Neutrophil (primary cell): ENCODE data around the gene GSG1L.

Experiments used
- H3K27ac ChIP-seq: fragments of 200-600 bp; sonication (generic); 2 replicates; pipeline ENCODE4 v1.5.1; 2016; ENCODE audit warnings: mild to moderate bottlenecking, moderate library complexity
- H3K27me3 ChIP-seq: fragments of 200-600 bp; sonication (generic); 2 replicates; pipeline ENCODE4 v1.6.0; 2016; ENCODE audit warnings: mild to moderate bottlenecking
- H3K36me3 ChIP-seq: fragments of 200-600 bp; sonication (generic); 2 replicates; pipeline ENCODE4 v1.5.1; 2017
- H3K4me1 ChIP-seq, 2 experiments: fragments of 200-600 bp in 1 of 2; sonication (generic) in 1 of 2; 1 replicate in 1 of 2; 2 replicates in 1 of 2; pipeline versions ENCODE4 v1.5.1 to v1.6.1; 2013 to 2016; ENCODE audit warnings: low read depth in 1 of 2, low read length in 1 of 2, mild to moderate bottlenecking in 1 of 2, moderate library complexity in 1 of 2; ENCODE audit not compliant: control insufficient read depth in 1 of 2, insufficient read depth in 1 of 2
- H3K4me3 ChIP-seq, 2 experiments: fragments of 200-600 bp in 1 of 2; sonication (generic) in 1 of 2; 1 replicate in 1 of 2; 2 replicates in 1 of 2; pipeline ENCODE4 v1.5.1; 2013 to 2016; ENCODE audit warnings: low read depth in 1 of 2, low read length in 1 of 2, mild to moderate bottlenecking in 1 of 2, moderate library complexity in 1 of 2
- H3K9me3 ChIP-seq: fragments of 200-600 bp; sonication (generic); 2 replicates; pipeline ENCODE4 v1.5.1; 2016
- CTCF ChIP-seq: fragments of 200-600 bp; sonication (generic); IDR thresholded peaks from 2 replicates; pipeline ENCODE4 v1.5.1; 2016; ENCODE audit warnings: antibody characterized with exemption

Gene GSG1L

GRCh38 chr16:28061352-28062101, 2.0 kb downstream of the GSG1L start:
- Histone ChIP-seq H3K27me3 (peaks cover 96% of the 10 kb centered on the region), H3K9me3 (no peaks in the 10 kb centered on the region), H3K4me3 (no peak overlapping the region), H3K4me1 (peaks cover 0 to 7% of the 10 kb centered on the region in 2 experiments), H3K36me3 (no peaks in the 10 kb centered on the region), H3K27ac (no peak overlapping the region)
- no peak for TF ChIP-seq CTCF

GRCh38 chr16:28059841-28060575, 3.5 kb downstream of the GSG1L start:
- TF ChIP-seq CTCF, result no peak
- Histone ChIP-seq H3K27ac (no peak overlapping the region), H3K27me3 (peaks cover 84% of the 10 kb centered on the region)

GRCh38 chr16:28058839-28059589, 4.5 kb downstream of the GSG1L start:
- no peak overlapping the region for H3K4me3 ChIP-seq
- no peak for TF ChIP-seq CTCF
- no peak overlapping the region for H3K27ac ChIP-seq
- H3K27me3 ChIP-seq, result peaks cover 78% of the 10 kb centered on the region
- H3K4me1 ChIP-seq, result peaks cover 0 to 7% of the 10 kb centered on the region in 2 experiments
- H3K9me3 ChIP-seq, result no peaks in the 10 kb centered on the region
- H3K36me3 ChIP-seq, result no peaks in the 10 kb centered on the region

More at GRCh38 chr16:28059841-28060575, 3.5 kb downstream of the GSG1L start:
- no peak overlapping the region for H3K4me3 ChIP-seq
- no peaks in the 10 kb centered on the region for H3K9me3 ChIP-seq
- H3K36me3 ChIP-seq, result no peaks in the 10 kb centered on the region
- peaks cover 0 to 7% of the 10 kb centered on the region in 2 experiments for H3K4me1 ChIP-seq

- TF ChIP-seq CTCF, result no peak
- Histone ChIP-seq H3K27ac (no peak overlapping the region), H3K9me3 (no peaks in the 10 kb centered on the region), H3K4me1 (peaks cover 0 to 6% of the 10 kb centered on the region in 2 experiments), H3K27me3 (peaks cover 78% of the 10 kb centered on the region), H3K36me3 (no peaks in the 10 kb centered on the region), H3K4me3 (no peak overlapping the region)
Measured at GRCh38 chr16:28057949-28058348, 5.6 kb downstream of the GSG1L start.

GRCh38 chr16:28053461-28053860, 10.1 kb downstream of the GSG1L start:
- H3K9me3 ChIP-seq, result no peaks in the 10 kb centered on the region
- peaks cover 57% of the 10 kb centered on the region for H3K27me3 ChIP-seq
- no peak overlapping the region for H3K4me3 ChIP-seq
- no peak overlapping the region for H3K27ac ChIP-seq
- no peak for TF ChIP-seq CTCF
- H3K36me3 ChIP-seq, result no peaks in the 10 kb centered on the region
- no peaks in the 10 kb centered on the region for H3K4me1 ChIP-seq
